ENCODE measurements around the gene TAF5L.
"Not testable (repeated sequence)": the region's sequence is repeated elsewhere in the genome, so short reads cannot be mapped to it uniquely, and the experiment has no call there.

TAF5L gene

GRCh38 chr1:229563701-229564100 lies 62.2 kb downstream of the TAF5L start:
- TF ChIP-seq ZFX (IDR thresholded peaks at IDR 0.05), result no peak
- no peak for TF ChIP-seq CTCF (conservative IDR thresholded peaks at IDR 0.05)
- H3K27ac ChIP-seq, result no peak overlapping the region

- TF ChIP-seq CTCF (conservative IDR thresholded peaks at IDR 0.05) (no peak), ZFX (IDR thresholded peaks at IDR 0.05) (no peak)
- H3K27ac ChIP-seq, result no peak overlapping the region
These were observed 62.7 kb downstream of the TAF5L start for GRCh38 chr1:229563241-229563640.

GRCh38 chr1:229562686-229563085 lies 63.2 kb downstream of the TAF5L start:
- TF ChIP-seq ZFX (IDR thresholded peaks at IDR 0.05), result no peak
- TF ChIP-seq CTCF (conservative IDR thresholded peaks at IDR 0.05), result no peak
- H3K27ac ChIP-seq, result no peak overlapping the region

GRCh38 chr1:229561141-229561540 lies 64.8 kb downstream of the TAF5L start:
- TF ChIP-seq CTCF (conservative IDR thresholded peaks at IDR 0.05) (no peak), ZFX (IDR thresholded peaks at IDR 0.05) (no peak)

GRCh38 chr1:229560124-229560523 lies 65.8 kb downstream of the TAF5L start:
- H3K27ac ChIP-seq, result not testable (repeated sequence)

More at GRCh38 chr1:229561141-229561540, 64.8 kb downstream of the TAF5L start:
- no peak overlapping the region for H3K27ac ChIP-seq

- H3K27ac ChIP-seq, result peak overlapping the region; percentile 78
These were observed 66.6 kb downstream of the TAF5L start for GRCh38 chr1:229559336-229559801.

- H3K27ac ChIP-seq, result peak within 1 kb of the TSS; percentile 78
- peak; percentile 94 for TF ChIP-seq ZFX (IDR thresholded peaks at IDR 0.05)
- TF ChIP-seq CTCF (conservative IDR thresholded peaks at IDR 0.05), result peak; percentile 94
These were observed 67.2 kb downstream of the TAF5L start, which contains the start of gene ABCB10 for GRCh38 chr1:229558460-229559335. Gene ABCB10, minus strand, starts transcription at chr1:229558707. Its CDS starts 55 bp downstream, at chr1:229558652.

GRCh38 chr1:229557913-229558414 lies 68.0 kb downstream of the TAF5L start:
- peak overlapping the region; percentile 78 for H3K27ac ChIP-seq

More at GRCh38 chr1:229557913-229558414, 68.0 kb downstream of the TAF5L start:
- TF ChIP-seq CTCF (conservative IDR thresholded peaks at IDR 0.05), result no peak
- TF ChIP-seq ZFX (IDR thresholded peaks at IDR 0.05), result peak; percentile 96; the same call in 1 of the 2 replicates
